OCI-LY7 (cell line): ENCODE measurements around the gene RPL3.

Source experiments
- EZH2phosphoT487 ChIP-seq: fragments of 200-600 bp; sonication (generic); IDR thresholded peaks from 2 replicates; pipeline ENCODE4 v1.6.1; 2018; ENCODE audit warnings: low read depth, borderline replicate concordance, mild to moderate bottlenecking, mixed run types, antibody characterized with exemption, low read length, moderate library complexity, mixed read lengths
- TF ChIP-seq, protein P1 (sequence below): fragments of 200-600 bp; sonication (generic); conservative IDR thresholded peaks from 2 replicates; pipeline ENCODE4 v1.5.1; 2014; ENCODE audit warnings: mild to moderate bottlenecking, antibody characterized with exemption, low read length, moderate library complexity, mixed read lengths

DNA sequence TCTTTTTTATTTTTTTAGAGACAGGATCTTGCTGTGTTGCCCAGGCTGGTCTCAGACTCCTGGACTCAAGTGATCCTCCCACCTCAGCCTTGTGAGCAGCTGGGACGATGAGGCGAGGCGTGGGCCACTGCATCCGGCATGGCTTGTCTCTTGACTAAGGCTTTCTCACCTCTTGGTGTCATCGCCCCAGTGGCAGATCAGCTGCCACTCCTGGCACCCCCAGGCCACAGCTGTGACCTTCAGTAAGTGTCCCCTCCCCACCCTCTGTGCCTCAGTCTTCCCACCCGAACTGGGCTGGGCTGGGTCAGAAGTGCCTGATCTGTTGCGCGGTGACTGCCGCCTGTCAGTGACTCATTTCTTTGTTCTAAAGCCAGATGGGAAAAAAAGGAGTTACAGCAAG, 33.9 kb upstream of the RPL3 start:
- TF ChIP-seq, protein P1, sequence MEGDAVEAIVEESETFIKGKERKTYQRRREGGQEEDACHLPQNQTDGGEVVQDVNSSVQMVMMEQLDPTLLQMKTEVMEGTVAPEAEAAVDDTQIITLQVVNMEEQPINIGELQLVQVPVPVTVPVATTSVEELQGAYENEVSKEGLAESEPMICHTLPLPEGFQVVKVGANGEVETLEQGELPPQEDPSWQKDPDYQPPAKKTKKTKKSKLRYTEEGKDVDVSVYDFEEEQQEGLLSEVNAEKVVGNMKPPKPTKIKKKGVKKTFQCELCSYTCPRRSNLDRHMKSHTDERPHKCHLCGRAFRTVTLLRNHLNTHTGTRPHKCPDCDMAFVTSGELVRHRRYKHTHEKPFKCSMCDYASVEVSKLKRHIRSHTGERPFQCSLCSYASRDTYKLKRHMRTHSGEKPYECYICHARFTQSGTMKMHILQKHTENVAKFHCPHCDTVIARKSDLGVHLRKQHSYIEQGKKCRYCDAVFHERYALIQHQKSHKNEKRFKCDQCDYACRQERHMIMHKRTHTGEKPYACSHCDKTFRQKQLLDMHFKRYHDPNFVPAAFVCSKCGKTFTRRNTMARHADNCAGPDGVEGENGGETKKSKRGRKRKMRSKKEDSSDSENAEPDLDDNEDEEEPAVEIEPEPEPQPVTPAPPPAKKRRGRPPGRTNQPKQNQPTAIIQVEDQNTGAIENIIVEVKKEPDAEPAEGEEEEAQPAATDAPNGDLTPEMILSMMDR = no peak
- no peak for TF ChIP-seq EZH2phosphoT487
